CD14-positive monocyte (primary cell): ENCODE data around the gene CFAP70. TPM values are rescaled to one million over a fixed set of nuclear protein-coding genes. Genes with fewer than 3 reads are reported as not detected.
"Not testable (repeated sequence)": the region's sequence is repeated elsewhere in the genome, so short reads cannot be mapped to it uniquely, and the experiment has no call there.

Experiments used
- DNase-seq, 3 donors: peaks; one replicate each; pipeline ENCODE4 v3.0.0-alpha.2; 2011 to 2022
- H2AFZ ChIP-seq: 2 replicates; pipeline ENCODE4 v1.6.0; 2012; ENCODE audit warnings: mild to moderate bottlenecking, low read depth, low read length, inconsistent platforms; ENCODE audit not compliant: insufficient read depth, poor library complexity, severe bottlenecking
- H3K27ac ChIP-seq, 2 donors: 1 replicate in 1 of 2; 2 replicates in 1 of 2; pipeline ENCODE4 v1.5.1; 2012 to 2013; ENCODE audit warnings: low read length in 2 of 2, control low read depth in 1 of 2, inconsistent platforms in 1 of 2, low read depth in 1 of 2, mild to moderate bottlenecking in 1 of 2
- H3K27me3 ChIP-seq, 2 donors: one replicate each; pipeline versions ENCODE4 v1.6.0 to v1.6.1; 2011 to 2013; ENCODE audit warnings: low read length in 2 of 2; ENCODE audit not compliant: control insufficient read depth in 2 of 2, insufficient read depth in 2 of 2
- H3K36me3 ChIP-seq, 2 donors: replicated peaks in 1 of 2; 1 replicate in 1 of 2; 2 replicates in 1 of 2; pipeline versions ENCODE4 v1.5.1 to v1.6.1; 2012 to 2013; ENCODE audit warnings: low read length in 2 of 2, control low read depth in 1 of 2, inconsistent platforms in 1 of 2, mild to moderate bottlenecking in 1 of 2; ENCODE audit not compliant: insufficient read depth in 2 of 2, control insufficient read depth in 1 of 2
- H3K4me1 ChIP-seq, 2 donors: 1 replicate in 1 of 2; 2 replicates in 1 of 2; pipeline versions ENCODE4 v1.5.1 to v1.6.1; 2012 to 2013; ENCODE audit warnings: low read length in 2 of 2, control low read depth in 1 of 2, inconsistent platforms in 1 of 2, mild to moderate bottlenecking in 1 of 2, moderate library complexity in 1 of 2; ENCODE audit not compliant: insufficient read depth in 2 of 2, control insufficient read depth in 1 of 2
- H3K4me2 ChIP-seq: replicated peaks from 2 replicates; pipeline ENCODE3; 2012; ENCODE audit warnings: low read length, moderate library complexity, mild to moderate bottlenecking; ENCODE audit not compliant: poor library complexity, severe bottlenecking; ENCODE audit errors: extremely low read depth
- H3K4me3 ChIP-seq, 3 experiments: fragments of 200-600 bp in 1 of 3; sonication (generic) in 1 of 3; replicated peaks in 1 of 3; 1 replicate in 2 of 3; 2 replicates in 1 of 3; pipeline ENCODE4 v1.5.1; 2011 to 2013; ENCODE audit warnings: low read length in 3 of 3, mild to moderate bottlenecking in 3 of 3, control low read depth in 2 of 3, low read depth in 2 of 3, inconsistent platforms in 1 of 3, moderate library complexity in 1 of 3
- H3K79me2 ChIP-seq: 2 replicates; pipeline ENCODE4 v1.6.0; 2012; ENCODE audit warnings: mild to moderate bottlenecking, control low read depth, inconsistent platforms, low read length, moderate library complexity; ENCODE audit not compliant: insufficient read depth
- H3K9ac ChIP-seq: 2 replicates; pipeline ENCODE4 v1.6.0; 2017; ENCODE audit warnings: low read length, mild to moderate bottlenecking; ENCODE audit not compliant: insufficient read depth, poor library complexity, severe bottlenecking
- H3K9me3 ChIP-seq, 2 donors: replicated peaks in 1 of 2; 1 replicate in 1 of 2; 2 replicates in 1 of 2; pipeline versions ENCODE4 v1.5.1 to v1.6.1; 2012 to 2013; ENCODE audit warnings: low read length in 2 of 2, control low read depth in 1 of 2; ENCODE audit not compliant: control insufficient read depth in 1 of 2, insufficient read depth in 1 of 2
- H4K20me1 ChIP-seq: 2 replicates; pipeline ENCODE4 v1.6.0; 2012; ENCODE audit warnings: mild to moderate bottlenecking, low read length, control low read depth, moderate library complexity; ENCODE audit not compliant: insufficient read depth
- H3K27ac Mint-ChIP-seq, 7 donors: one replicate each; pipeline ENCODE4 v1.8.0; 2020; ENCODE audit warnings: mild to moderate bottlenecking in 7 of 7, mixed read lengths in 7 of 7, moderate library complexity in 6 of 7, inconsistent platforms in 2 of 7
- H3K27me3 Mint-ChIP-seq, 3 donors: one replicate each; pipeline ENCODE4 v1.8.0; 2021 to 2022; ENCODE audit warnings: low read depth in 3 of 3, mild to moderate bottlenecking in 3 of 3, mixed read lengths in 3 of 3, moderate library complexity in 3 of 3, inconsistent platforms in 1 of 3
- H3K36me3 Mint-ChIP-seq, 2 donors: one replicate each; pipeline ENCODE4 v1.8.0; 2020; ENCODE audit warnings: mixed read lengths in 2 of 2, inconsistent platforms in 1 of 2, mild to moderate bottlenecking in 1 of 2
- H3K4me1 Mint-ChIP-seq: one replicate; pipeline ENCODE4 v1.8.0; 2020; ENCODE audit warnings: mild to moderate bottlenecking, mixed read lengths
- H3K4me3 Mint-ChIP-seq, 2 donors: one replicate each; pipeline ENCODE4 v1.8.0; 2020; ENCODE audit warnings: mild to moderate bottlenecking in 2 of 2, mixed read lengths in 2 of 2, moderate library complexity in 1 of 2
- H3K9me3 Mint-ChIP-seq, 7 donors: one replicate each; pipeline ENCODE4 v1.8.0; 2020 to 2022; ENCODE audit warnings: mixed read lengths in 7 of 7, mild to moderate bottlenecking in 6 of 7, moderate library complexity in 6 of 7, inconsistent platforms in 2 of 7
- WGBS: methylation state at CpG from one replicate; pipeline ENCODE4 v1.1.5; 2013; ENCODE audit warnings: missing lambda C conversion rate; ENCODE audit not compliant: insufficient coverage; 5-methylcytosine and 5-hydroxymethylcytosine counted together
- intact Hi-C, 2 donors: fragments of 100-400 bp; cut with micrococcal nuclease; formaldehyde crosslinking; loops; one replicate each; pipeline versions ENCODE4 v1.15.0 to v1.15.1; 2023
- polyA plus RNA-seq, 3 donors: library from polyadenylated mRNA; depleted of rRNA in 1 of 3; unstranded in 2 of 3; stranded (reverse) in 1 of 3; fragments of 300-500 nt in 2 of 3; fragments of >200 nt in 1 of 3; fragmentation: Illumina TruSeq in 2 of 3; gene quantifications; 1 replicate in 2 of 3; 2 replicates in 1 of 3; pipeline ENCODE4 v1.2.3, GENCODE V29; 2012 to 2021
- TF ChIP-seq, protein P1 (sequence below): fragments of 200-600 bp; IDR thresholded peaks from one replicate; pipeline ENCODE4 v1.8.0; 2022; ENCODE audit warnings: antibody characterized with exemption, mild to moderate bottlenecking

CFAP70 gene
- polyA plus RNA-seq, 3 donors: 0.13 to 1.1 TPM; not detected in 1

DNA sequence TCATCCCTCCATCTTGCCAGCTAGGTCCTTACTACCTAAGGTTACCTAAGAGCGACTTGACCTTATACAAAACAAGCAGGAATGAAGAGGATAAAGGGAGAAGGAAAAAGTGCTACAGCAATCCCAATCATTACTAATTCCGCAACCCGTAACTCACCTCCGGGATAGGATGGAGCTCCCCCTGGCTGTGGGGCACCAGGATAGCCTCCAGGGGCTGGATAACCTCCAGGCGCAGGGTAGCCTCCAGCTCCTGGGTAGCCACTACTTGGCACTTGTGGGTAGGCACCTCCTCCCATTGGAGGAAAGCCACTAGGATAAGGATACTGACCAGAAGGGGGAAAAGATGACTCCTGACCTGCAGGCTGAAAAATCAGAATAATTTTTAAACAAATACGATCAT lies 39.4 kb upstream of the CFAP70 start:
- no peaks in the 10 kb centered on the region for H3K27me3 Mint-ChIP-seq
- intact Hi-C loops: no loop called here
- peaks cover 39% of the 10 kb centered on the region for H3K79me2 ChIP-seq
- peaks cover 55% of the 10 kb centered on the region for H4K20me1 ChIP-seq
- H3K4me1 ChIP-seq: no peaks in the 10 kb centered on the region
- H3K27ac Mint-ChIP-seq: peak overlapping the region in 1 of 7 donors; percentile 78
- no peaks in the 10 kb centered on the region for H3K27me3 ChIP-seq
- H3K9me3 ChIP-seq: no peaks in the 10 kb centered on the region
- H3K9me3 Mint-ChIP-seq: peaks cover 0 to 3% (median 0%) of the 10 kb centered on the region in 7 donors
- no peak overlapping the region for H3K4me3 ChIP-seq
- DNase-seq: no peak
- 100% methylated on average over 1 of the region's 6 CpGs for WGBS
- TF ChIP-seq, protein P1, sequence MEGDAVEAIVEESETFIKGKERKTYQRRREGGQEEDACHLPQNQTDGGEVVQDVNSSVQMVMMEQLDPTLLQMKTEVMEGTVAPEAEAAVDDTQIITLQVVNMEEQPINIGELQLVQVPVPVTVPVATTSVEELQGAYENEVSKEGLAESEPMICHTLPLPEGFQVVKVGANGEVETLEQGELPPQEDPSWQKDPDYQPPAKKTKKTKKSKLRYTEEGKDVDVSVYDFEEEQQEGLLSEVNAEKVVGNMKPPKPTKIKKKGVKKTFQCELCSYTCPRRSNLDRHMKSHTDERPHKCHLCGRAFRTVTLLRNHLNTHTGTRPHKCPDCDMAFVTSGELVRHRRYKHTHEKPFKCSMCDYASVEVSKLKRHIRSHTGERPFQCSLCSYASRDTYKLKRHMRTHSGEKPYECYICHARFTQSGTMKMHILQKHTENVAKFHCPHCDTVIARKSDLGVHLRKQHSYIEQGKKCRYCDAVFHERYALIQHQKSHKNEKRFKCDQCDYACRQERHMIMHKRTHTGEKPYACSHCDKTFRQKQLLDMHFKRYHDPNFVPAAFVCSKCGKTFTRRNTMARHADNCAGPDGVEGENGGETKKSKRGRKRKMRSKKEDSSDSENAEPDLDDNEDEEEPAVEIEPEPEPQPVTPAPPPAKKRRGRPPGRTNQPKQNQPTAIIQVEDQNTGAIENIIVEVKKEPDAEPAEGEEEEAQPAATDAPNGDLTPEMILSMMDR: no peak
- peaks cover 42 to 62% of the 10 kb centered on the region in 2 donors for H3K36me3 ChIP-seq
- H3K27ac ChIP-seq: no peak overlapping the region
- no peak overlapping the region for H2AFZ ChIP-seq
- H3K36me3 Mint-ChIP-seq: peaks cover 57 to 68% of the 10 kb centered on the region in 2 donors
- no peak overlapping the region for H3K4me3 Mint-ChIP-seq
- peaks cover 4% of the 10 kb centered on the region for H3K4me1 Mint-ChIP-seq
- H3K4me2 ChIP-seq: no peak overlapping the region
- no peak overlapping the region for H3K9ac ChIP-seq

DNA sequence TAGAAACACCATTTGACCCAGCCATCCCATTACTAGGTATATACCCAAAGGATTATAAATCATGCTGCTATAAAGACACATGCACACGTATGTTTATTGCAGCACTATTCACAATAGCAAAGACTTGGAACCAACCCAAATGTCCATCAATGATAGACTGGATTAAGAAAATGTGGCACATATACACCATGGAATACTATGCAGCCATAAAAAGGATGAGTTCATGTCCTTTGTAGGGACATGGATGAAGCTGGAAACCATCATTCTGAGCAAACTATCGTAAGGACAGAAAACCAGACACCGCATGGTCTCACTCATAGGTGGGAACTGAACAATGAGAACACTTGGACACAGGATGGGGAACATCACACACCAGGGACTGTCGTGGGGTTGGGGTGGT lies 35.7 kb upstream of the CFAP70 start:
- DNase-seq, H3K4me3 Mint-ChIP-seq, H3K27ac ChIP-seq, H3K27ac Mint-ChIP-seq, H3K27me3 ChIP-seq, H3K4me3 ChIP-seq, H3K4me1 Mint-ChIP-seq, H2AFZ ChIP-seq, intact Hi-C loops, H3K4me2 ChIP-seq, H3K4me1 ChIP-seq, H3K9ac ChIP-seq, H3K9me3 ChIP-seq, H3K9me3 Mint-ChIP-seq, H3K27me3 Mint-ChIP-seq: not testable (repeated sequence)
- H3K36me3 Mint-ChIP-seq: peaks cover 72 to 79% of the 10 kb centered on the region in 2 donors
- WGBS: 100% methylated on average over 2 of the region's 4 CpGs
- H4K20me1 ChIP-seq: peaks cover 39% of the 10 kb centered on the region
- peaks cover 60 to 75% of the 10 kb centered on the region in 2 donors for H3K36me3 ChIP-seq
- peaks cover 14% of the 10 kb centered on the region for H3K79me2 ChIP-seq
